Measurements from ENCODE around the gene GYPC.

Gene GYPC

GRCh38 chr2:126650994-126651393 is 5.0 kb upstream of the GYPC start:
- DNase-seq (ENCODE audit: low spot score) = no peak

DNA sequence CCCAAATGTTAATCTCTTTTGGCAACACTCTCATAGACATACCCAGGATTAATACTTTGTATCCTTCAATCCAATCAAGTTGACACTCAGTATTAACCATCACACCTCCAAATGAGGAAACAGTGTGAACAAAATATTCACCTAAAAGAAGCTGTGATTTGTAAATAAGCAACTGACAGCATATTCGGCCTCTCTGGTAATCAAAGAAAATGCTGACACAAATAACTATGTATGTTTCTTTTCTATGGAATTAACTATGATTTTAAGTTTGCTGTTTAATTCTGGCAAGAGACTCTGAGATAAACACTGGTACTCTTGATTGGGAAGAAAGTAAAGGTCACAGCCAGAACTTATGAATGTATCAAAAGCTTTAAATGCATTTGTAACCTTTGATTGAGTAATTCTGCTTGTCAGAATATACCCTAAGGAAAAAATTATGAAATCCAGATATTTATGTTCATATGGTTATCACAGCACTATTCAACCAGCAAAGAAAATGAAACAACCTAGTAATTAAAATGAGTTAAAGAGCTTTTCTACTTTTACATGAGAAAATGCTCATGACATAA is 3.6 kb upstream of the GYPC start:
- DNase-seq (ENCODE audit: low spot score) = no peak

GRCh38 chr2:126653109-126653508 is 2.8 kb upstream of the GYPC start:
- no peak for DNase-seq (ENCODE audit: low spot score)

GRCh38 chr2:126653761-126654160 is 2.2 kb upstream of the GYPC start:
- DNase-seq (ENCODE audit: low spot score) = no peak

DNA sequence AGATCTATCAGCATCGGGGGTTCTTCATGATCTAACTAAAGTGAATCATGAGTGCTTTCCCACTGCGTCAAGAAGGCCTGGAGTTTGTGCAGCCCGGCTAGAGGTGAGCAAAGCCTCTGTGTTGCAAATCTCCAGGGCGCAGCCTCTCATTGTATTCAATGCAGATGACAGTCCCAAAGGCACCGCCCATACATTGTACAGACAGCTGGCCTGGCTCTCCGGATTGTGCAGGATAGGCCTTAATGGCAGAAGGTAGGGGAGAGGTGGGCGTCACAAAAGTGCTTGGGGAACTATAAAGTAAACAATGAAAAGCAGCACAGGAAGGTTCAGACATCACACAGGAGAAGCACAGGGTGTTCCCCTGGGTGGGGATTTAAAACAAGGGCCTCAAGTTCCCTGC is 907 bp upstream of the GYPC start:
- peak; percentile 56 for DNase-seq (ENCODE audit: low spot score)

DNA sequence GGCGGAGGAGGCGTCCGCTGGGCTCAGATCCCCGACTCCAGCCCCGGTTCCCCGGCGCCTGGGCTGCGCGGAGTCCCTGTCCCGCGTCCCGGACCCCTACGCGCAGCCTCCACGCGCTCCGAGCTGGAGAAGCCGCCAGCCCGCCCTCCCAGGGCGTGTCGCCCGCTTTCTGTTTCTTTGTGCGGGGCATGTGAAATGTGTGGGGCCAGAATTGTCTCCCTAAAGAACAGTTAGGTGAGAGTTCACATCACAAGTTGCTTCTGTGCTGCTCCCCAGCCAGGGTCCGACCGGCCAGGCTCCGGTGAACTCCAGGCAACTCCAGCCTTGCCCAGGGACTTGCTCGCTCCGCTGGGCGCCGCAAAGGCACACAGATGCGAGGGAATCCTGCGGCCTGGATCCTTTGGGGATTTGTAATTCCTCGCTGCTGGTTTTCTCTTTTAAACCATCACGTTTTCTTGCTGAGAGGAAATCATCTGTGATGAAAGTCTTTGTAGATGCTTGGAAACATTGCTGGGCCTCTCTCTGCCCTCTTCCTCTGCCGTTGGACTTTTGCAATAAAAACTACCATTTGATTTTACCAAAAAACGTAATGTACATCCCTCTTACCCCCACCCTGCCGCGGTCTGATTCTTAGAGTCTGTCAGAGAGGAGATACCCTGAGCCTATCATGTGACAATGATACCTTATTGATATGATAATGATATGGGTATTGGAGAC is 631 bp downstream of the GYPC start:
- DNase-seq (ENCODE audit: low spot score) = peak; percentile 24

- DNase-seq (ENCODE audit: low spot score) = peak; percentile 76
These were observed 1.2 kb downstream of the GYPC start for GRCh38 chr2:126657148-126657635.

- DNase-seq (ENCODE audit: low spot score) = peak; percentile 100
These were observed 1.8 kb downstream of the GYPC start for GRCh38 chr2:126657636-126658318.

- DNase-seq (ENCODE audit: low spot score) = no peak
These were observed 2.5 kb downstream of the GYPC start for GRCh38 chr2:126658319-126658904.

- DNase-seq (ENCODE audit: low spot score) = peak; percentile 87
These were observed 3.1 kb downstream of the GYPC start for GRCh38 chr2:126658905-126659561.

DNA sequence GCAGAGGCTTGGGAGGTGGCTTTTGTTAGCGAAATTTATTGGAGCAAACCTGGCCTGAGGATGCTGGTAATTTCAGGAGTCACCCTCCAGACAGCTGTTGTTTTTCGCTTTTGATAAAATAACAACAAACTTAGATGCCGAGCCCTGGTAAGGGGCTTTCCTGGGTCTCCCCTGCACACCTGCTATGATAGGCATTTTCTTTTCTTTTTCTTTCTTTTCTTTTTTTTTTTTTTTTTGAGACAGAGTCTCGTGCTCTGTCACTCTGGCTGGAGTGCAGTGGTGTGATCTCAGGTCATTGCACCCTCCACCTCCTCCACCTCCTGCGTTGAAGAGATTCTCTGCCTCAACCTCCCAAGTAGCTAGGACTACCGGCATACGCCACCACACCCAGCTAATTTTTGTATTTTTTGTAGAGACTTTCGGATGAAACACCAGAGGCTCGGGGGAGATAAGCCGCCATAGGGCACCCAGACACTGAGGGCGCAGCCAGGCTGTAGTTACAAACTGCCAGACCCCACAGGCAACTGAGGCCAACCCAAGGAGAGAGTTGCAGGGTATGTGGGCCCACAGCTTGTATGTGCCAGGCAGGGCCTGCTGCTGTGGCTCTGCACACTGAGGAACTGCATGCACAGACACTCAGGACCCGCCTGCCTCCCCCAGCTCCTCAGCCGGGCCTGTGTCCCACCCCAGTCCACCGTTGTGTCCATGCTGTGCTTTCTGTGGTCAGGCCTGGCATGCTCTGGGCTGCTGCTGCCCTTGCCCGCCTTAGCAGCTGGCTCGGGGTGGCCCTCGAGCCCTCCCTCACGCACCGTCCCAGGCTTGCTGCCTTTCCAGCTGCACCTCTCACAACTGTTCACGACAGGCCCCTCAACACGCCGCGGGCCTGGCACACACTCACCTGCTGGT is 3.9 kb downstream of the GYPC start:
- no peak for DNase-seq (ENCODE audit: low spot score)

DNA sequence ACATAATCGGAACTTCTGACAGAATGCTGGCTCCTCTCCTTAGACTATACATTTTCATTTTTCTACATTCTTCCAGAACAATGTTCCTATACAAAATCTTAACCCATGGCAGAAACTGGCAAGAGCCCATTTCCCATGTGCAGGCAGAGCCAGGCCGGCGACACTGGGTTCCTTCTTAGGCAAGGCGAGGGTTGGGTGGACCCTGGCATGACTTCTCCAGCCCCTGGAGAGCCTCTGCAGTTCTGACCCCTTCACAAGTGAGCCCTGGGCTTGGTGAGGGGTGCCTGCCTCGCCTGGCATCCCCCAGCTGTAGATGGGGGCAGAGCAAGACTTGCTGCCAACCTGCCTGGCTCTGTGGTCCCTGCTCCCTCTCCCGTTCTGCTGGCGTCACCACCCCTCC is 5.0 kb downstream of the GYPC start:
- no peak for DNase-seq (ENCODE audit: low spot score)

DNA sequence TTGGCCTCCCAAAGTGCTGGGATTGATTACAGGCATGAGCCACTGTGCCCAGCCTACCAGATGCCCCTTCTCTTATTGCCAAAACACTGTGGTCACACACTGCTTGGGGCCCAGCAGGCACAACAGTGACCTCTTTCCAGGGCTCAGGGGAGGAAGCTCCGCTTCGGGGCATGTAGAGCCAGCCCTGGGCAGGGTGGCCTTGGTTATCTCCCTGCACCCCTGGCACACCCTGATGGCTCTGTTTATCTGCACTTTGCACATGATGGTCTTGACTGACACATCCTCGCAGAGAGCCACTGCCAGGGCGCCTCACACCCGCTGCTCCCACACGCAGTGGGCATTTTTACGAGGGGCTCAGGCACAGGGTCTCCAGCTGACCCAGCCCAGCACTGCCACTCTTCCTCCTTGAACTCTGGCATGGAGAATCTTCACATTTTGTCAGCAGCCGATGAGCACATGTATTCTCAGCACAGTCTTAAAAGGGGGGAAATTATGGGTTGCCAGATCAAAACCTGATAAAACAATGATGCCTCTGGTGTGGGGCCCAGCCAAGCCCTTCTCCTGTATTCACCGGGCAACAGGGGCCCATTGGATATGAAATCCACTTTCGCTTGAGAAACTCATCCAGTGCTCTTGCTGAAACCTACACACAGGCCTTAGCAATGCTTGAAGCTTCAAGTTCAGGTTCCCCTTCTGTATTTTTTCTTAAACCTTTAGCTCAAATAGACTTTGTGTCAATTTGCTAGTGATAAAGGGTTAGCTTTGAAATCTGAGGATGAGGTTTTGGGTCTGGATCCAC is 5.9 kb downstream of the GYPC start:
- no peak for DNase-seq (ENCODE audit: low spot score)

DNA sequence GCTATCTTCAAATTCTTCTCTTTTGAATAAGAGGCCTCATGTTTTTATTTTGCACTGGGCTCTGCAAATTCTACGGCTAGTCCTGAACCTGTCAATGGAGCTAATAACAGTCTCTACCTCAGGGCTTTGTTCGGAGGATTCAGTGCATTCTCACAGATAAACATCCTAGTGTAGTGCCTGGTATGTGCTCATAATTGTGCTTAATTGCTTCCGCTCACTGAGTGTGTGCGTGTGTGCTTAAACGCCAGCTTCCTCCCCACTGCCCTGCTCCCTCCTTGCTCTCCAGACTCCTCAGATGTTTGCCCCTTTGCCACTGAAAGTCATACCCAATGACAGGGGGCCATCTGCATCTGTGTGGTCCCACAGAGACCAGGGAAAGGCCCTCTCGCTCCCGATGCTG is 6.7 kb downstream of the GYPC start:
- peak; percentile 50 for DNase-seq (ENCODE audit: low spot score)

DNA sequence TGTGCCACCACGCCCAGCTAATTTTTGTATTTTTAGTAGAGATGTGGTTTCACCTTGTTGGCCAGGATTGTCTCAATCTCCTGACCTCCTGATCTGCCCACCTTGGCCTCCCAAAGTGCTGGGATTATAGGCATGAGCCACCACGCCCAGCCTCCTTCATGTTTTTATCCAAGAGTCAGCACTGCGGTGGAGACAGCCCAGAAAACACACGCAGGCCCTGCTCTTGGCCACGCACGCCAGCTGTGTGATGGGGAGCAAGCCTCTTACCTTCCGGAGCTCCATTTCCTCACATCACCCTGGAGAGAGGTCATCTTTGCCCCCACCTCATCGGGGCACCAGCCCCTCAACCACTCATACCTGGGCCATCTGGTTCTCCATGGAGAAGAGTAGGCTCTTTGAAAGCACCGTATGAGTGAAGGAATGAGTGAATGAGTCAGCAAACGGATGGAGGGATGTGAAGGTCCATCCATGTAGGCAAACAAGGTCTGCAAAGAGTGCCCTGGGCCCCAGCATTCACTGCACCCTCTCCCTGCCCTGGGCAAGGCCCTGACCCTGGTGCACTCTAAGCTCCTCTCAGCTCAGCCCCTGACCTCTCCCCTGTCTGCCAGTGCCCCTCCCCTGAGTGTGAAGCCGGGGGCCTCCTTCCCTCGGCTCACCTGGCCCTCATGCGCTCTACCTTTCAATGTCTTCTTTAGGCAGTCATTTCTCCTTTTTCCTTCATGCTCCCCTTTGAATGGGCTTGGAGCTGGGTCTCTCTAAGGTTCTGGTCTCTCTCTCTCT is 7.4 kb downstream of the GYPC start:
- DNase-seq (ENCODE audit: low spot score) = no peak

DNA sequence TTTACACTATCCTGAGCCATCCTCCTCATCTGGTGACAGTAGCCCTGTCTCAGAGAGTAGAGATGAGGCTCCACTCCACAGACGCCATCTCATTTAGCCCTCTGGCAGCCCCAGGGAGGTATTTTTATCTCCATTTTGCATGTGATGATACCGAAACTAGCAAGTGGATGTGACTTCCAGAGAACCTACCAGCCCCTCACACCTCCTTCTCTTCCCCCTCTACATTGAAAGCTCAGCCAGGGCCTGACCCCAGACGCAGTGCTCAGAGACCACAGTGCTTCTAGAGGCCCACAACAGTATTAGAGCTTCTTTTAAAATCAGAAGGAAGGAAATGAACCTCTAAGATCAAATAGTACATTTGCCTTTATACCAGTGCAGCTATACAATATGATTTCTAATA is 8.3 kb downstream of the GYPC start:
- DNase-seq (ENCODE audit: low spot score) = no peak

DNA sequence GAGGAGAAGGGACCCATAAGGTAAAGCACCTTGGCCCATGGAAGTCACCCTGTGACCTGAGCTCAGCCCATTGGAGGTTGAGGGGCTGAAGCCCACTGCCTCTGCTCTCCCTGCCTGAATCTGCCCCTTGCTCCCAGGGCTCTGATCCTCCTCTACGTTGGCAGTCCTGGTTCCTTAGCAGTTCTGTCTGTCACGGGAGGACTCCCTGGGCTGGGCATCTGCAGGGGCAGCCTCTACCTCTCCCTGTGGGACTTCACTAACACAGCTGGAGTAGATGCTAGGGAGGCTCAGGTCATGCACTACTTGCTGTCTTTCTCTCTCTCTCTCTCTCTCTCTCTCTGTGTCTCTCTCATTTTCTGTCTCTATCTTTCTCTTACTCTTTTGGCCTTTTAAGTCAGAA is 8.7 kb downstream of the GYPC start:
- DNase-seq (ENCODE audit: low spot score) = no peak

DNA sequence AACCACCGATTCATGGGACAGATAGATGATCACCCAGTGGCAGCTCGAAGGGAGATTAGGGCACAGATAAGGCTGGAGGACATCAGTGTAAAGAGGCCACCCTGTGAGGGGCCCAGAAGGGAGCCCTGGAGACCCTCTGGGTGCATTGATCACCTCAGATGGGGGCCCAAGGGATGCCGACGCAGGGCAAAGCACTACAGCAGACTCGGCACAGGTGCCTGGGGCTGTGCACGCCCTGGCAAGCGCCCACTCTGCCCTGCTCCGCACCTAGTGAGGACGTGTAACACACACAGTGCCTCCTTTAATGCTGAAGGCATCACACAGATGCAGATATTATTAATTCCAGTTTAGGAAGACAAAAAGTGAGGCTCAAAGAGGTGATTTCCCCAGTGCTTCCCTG is 9.5 kb downstream of the GYPC start:
- DNase-seq (ENCODE audit: low spot score) = no peak

DNA sequence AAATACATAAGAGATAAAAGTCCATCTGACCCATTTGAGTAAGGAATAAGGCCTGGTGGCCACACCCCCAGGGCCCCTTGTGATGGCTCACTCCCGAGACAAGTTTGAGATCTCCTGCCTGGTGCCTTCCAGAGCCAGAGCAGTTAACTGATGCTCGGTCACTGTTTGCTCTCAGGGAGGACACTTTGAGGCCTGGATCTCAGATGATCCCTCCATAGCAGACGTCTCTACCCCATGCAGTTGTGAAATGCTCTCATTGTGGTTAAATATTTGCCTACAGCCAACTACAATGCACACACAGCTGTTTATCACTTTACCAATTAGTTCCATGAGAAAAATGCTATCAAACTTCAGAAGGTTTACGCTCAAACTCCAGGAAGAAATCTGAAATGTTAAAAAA is 12.3 kb downstream of the GYPC start:
- DNase-seq (ENCODE audit: low spot score) = no peak

- no peak for DNase-seq (ENCODE audit: low spot score)
These were observed 13.8 kb downstream of the GYPC start for GRCh38 chr2:126669772-126670171.

All from kidney capillary endothelial cell (primary cell).